NT2/D1 (cell line): ENCODE measurements around the gene CAMK1D.

ENCODE experiments used
- DNase-seq: peaks from one replicate; pipeline ENCODE4 v3.0.0-alpha.2; 2011; ENCODE audit warnings: low read depth, low spot score
- H3K27me3 ChIP-seq: 2 replicates; pipeline ENCODE4 v1.6.0; 2011; ENCODE audit warnings: mild to moderate bottlenecking; ENCODE audit not compliant: insufficient read length, insufficient read depth
- H3K36me3 ChIP-seq: 2 replicates; pipeline ENCODE4 v1.6.1; 2011; ENCODE audit warnings: mild to moderate bottlenecking, low read length, mixed read lengths; ENCODE audit not compliant: insufficient read depth, insufficient read length
- H3K4me1 ChIP-seq: 2 replicates; pipeline ENCODE4 v1.5.1; 2011; ENCODE audit not compliant: insufficient read depth, insufficient read length
- H3K4me3 ChIP-seq: 2 replicates; pipeline ENCODE4 v1.5.1; 2011; ENCODE audit warnings: low read depth; ENCODE audit not compliant: insufficient read length
- H3K9ac ChIP-seq: 2 replicates; pipeline ENCODE4 v1.6.0; 2011; ENCODE audit warnings: low read depth; ENCODE audit not compliant: insufficient read length
- H3K9me3 ChIP-seq: 2 replicates; pipeline ENCODE4 v1.5.1; 2011; ENCODE audit warnings: mild to moderate bottlenecking, low read length; ENCODE audit not compliant: insufficient read depth
- SUZ12 ChIP-seq: IDR thresholded peaks from 2 replicates; pipeline ENCODE4 v1.6.1; 2011; ENCODE audit not compliant: insufficient read length, insufficient read depth; ENCODE audit errors: extremely low read depth
- YY1 ChIP-seq: IDR thresholded peaks from 2 replicates; pipeline ENCODE4 v1.6.1; 2011; ENCODE audit not compliant: insufficient read length, insufficient read depth
- ZNF274 ChIP-seq: IDR thresholded peaks from 2 replicates; pipeline ENCODE4 v1.6.1; 2011; ENCODE audit warnings: mild to moderate bottlenecking, low read depth, low read length

The CAMK1D gene

GRCh38 chr10:12844811-12845483, 495.6 kb downstream of the CAMK1D start:
- no peak for DNase-seq
- H3K4me3 ChIP-seq: no peak overlapping the region
- TF ChIP-seq SUZ12: no peak
- TF ChIP-seq ZNF274: no peak
- no peak for TF ChIP-seq YY1

GRCh38 chr10:12846718-12847117, 497.4 kb downstream of the CAMK1D start:
- H3K4me3 ChIP-seq: no peak overlapping the region
- no peak for DNase-seq
- H3K27me3 ChIP-seq: no peaks in the 10 kb centered on the region
- H3K9me3 ChIP-seq: no peaks in the 10 kb centered on the region
- H3K9ac ChIP-seq: no peak overlapping the region
- no peaks in the 10 kb centered on the region for H3K36me3 ChIP-seq
- no peak for TF ChIP-seq ZNF274
- TF ChIP-seq SUZ12: no peak
- no peak for TF ChIP-seq YY1
- H3K4me1 ChIP-seq: peaks cover 3% of the 10 kb centered on the region

More at GRCh38 chr10:12844811-12845483, 495.6 kb downstream of the CAMK1D start:
- H3K36me3 ChIP-seq: no peaks in the 10 kb centered on the region
- H3K4me1 ChIP-seq: peaks cover 3% of the 10 kb centered on the region
- H3K9ac ChIP-seq: no peak overlapping the region
- no peaks in the 10 kb centered on the region for H3K9me3 ChIP-seq
- no peaks in the 10 kb centered on the region for H3K27me3 ChIP-seq

GRCh38 chr10:12847361-12847975, 498.1 kb downstream of the CAMK1D start:
- no peaks in the 10 kb centered on the region for H3K9me3 ChIP-seq
- no peaks in the 10 kb centered on the region for H3K27me3 ChIP-seq
- H3K36me3 ChIP-seq: no peaks in the 10 kb centered on the region
- H3K4me1 ChIP-seq: peaks cover 3% of the 10 kb centered on the region
- no peak overlapping the region for H3K9ac ChIP-seq
- peak; percentile 20 for DNase-seq
- no peak overlapping the region for H3K4me3 ChIP-seq
- TF ChIP-seq YY1: no peak
- no peak for TF ChIP-seq SUZ12
- TF ChIP-seq ZNF274: no peak

GRCh38 chr10:12848439-12849173, 499.3 kb downstream of the CAMK1D start:
- no peak for TF ChIP-seq ZNF274
- no peak for TF ChIP-seq YY1
- no peak for TF ChIP-seq SUZ12
- peaks cover 3% of the 10 kb centered on the region for H3K4me1 ChIP-seq
- DNase-seq: no peak
- H3K9ac ChIP-seq: no peak overlapping the region
- no peaks in the 10 kb centered on the region for H3K36me3 ChIP-seq
- H3K9me3 ChIP-seq: no peaks in the 10 kb centered on the region
- H3K4me3 ChIP-seq: no peak overlapping the region
- no peaks in the 10 kb centered on the region for H3K27me3 ChIP-seq

- no peak for DNase-seq
- no peaks in the 10 kb centered on the region for H3K4me1 ChIP-seq
- no peaks in the 10 kb centered on the region for H3K9me3 ChIP-seq
- no peaks in the 10 kb centered on the region for H3K27me3 ChIP-seq
- H3K36me3 ChIP-seq: no peaks in the 10 kb centered on the region
- no peak for TF ChIP-seq SUZ12
- no peak for TF ChIP-seq YY1
- no peak for TF ChIP-seq ZNF274
- no peak overlapping the region for H3K4me3 ChIP-seq
- no peak overlapping the region for H3K9ac ChIP-seq
Observed at GRCh38 chr10:12849319-12850181, 500.2 kb downstream of the CAMK1D start.

- no peak for DNase-seq
- Histone ChIP-seq H3K4me3 (no peak overlapping the region), H3K36me3 (no peaks in the 10 kb centered on the region), H3K4me1 (no peaks in the 10 kb centered on the region), H3K9me3 (no peaks in the 10 kb centered on the region), H3K27me3 (no peaks in the 10 kb centered on the region), H3K9ac (no peak overlapping the region)
- TF ChIP-seq SUZ12 (no peak), YY1 (no peak), ZNF274 (no peak)
Observed at GRCh38 chr10:12852687-12853086, 503.3 kb downstream of the CAMK1D start.
